ENCODE measurements around the gene NAXD. TPM values are rescaled to one million over a fixed set of nuclear protein-coding genes. Genes with fewer than 3 reads are reported as not detected.
A peak's percentile ranks its signal among the peaks of the same experiment; 100 is the strongest.

Gene NAXD
- total and polyA plus RNA-seq, 10 of the 15 experiments (the other 5 are each of a cell fraction or from before 2014, with no cell fraction given) = 1.5 to 36.2 (median 23.8) TPM

DNA sequence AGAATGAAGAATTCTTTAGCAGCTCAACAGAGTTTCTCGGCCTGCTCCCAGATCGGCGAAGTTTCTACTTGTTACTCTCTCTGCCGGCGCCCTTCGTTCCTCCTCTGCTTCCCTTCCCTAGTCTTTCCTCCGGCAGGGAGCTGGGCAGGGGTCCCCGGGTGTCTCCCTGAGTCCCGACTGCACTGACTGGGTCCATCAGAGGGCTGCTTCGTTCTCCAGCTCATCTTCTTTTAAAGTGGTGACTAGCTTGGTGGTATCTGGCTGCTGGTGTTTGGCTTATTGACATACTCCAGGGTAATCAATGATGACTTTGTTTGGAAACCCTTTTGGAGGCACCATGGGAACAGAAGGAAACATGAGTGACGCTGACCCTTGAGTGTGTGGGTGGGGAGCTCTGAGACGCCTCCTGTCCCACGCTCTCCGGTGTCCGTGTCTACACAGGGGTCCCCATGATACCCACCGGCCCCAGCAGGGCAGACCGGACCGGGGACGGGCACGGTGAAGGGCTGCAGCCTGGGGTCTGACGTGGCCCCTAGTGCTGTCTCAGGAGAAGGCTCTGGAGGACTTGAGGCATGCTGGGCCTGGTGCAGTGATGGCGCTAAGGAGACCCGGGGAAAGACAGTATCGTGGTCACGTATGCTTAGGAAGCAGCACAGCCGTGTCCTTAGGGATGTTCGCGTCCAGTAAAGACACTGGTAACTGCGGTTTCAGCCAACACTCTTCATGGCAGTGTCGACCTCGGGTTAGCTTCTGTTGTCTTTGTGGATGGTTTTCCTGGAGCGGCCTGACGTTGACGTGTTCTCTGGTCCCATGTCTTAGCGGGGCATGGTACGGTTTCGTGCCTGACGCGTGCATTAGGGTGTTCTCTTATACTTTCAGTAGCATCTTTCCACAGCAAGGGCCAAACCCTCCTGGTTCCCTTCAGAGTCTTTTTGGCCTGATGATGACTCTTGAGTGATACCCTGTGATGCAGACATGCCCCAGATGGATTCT lies 23.8 kb downstream of the NAXD start:
- FAIRE-seq (no peak), ATAC-seq (no peak), DNase-seq (ENCODE audit: low read depth, low spot score) (no peak)
- RAD21 ChIA-PET (ENCODE audit: unreplicated experiment) = interaction anchor here (1.0 kb wide), 1 partner anchor 183 kb away, joined by 3 read pairs; no protein-coding TSS in a partner anchor
- H3K27ac ChIP-seq (ENCODE audit: control insufficient read depth, insufficient read depth) = no peak overlapping the region
- H3K4me2 ChIP-seq (ENCODE audit: control insufficient read depth, insufficient read depth) = no peak overlapping the region
- H3K79me2 ChIP-seq (ENCODE audit: control insufficient read depth, insufficient read depth, low read length) = no peaks in the 10 kb centered on the region
- POLR2A ChIA-PET = interaction anchor here (0.6 to 1.1 kb wide), 2 partner anchors 13 to 39 kb away, joined by 4 read pairs; no protein-coding TSS in a partner anchor
- H3K36me3 ChIP-seq (ENCODE audit: control insufficient read depth in 2 of 2, insufficient read depth in 2 of 2, low read length in 1 of 2) = peaks cover 48 to 54% of the 10 kb centered on the region in 2 experiments
- no peaks in the 10 kb centered on the region for H3K27me3 ChIP-seq (replicated peaks in 1 of 2; ENCODE audit: control insufficient read depth in 2 of 2, insufficient read depth in 2 of 2, low read length in 1 of 2)
- H3K9me3 ChIP-seq (replicated peaks; ENCODE audit: control insufficient read depth, insufficient read depth, low read length) = no peaks in the 10 kb centered on the region
- no peaks in the 10 kb centered on the region; the same call in 1 of the 2 replicates for H4K20me1 ChIP-seq (ENCODE audit: control insufficient read depth, insufficient read depth)
- in situ Hi-C loops (cut with MboI) (no loop called here), intact Hi-C loops (cut with micrococcal nuclease; ENCODE audit: unreplicated experiment) (no loop called here)
- TSS peak; percentile 26 for BruUV-seq (replicated peaks)
- SMC1A ChIA-PET (ENCODE audit: uncharacterized antibody, unreplicated experiment) = interaction anchor here (0.7 to 1.6 kb wide), 8 partner anchors 9 to 237 kb away, joined by 3 to 5 read pairs (median 3); no protein-coding TSS in a partner anchor
- no peak overlapping the region for H3K9ac ChIP-seq (ENCODE audit: control insufficient read depth, insufficient read depth, low read length)
- no peak overlapping the region for H3K4me3 ChIP-seq
- no peak overlapping the region for H2AFZ ChIP-seq (ENCODE audit: control insufficient read depth, low read depth, low read length)
- no peak for TF ChIP-seq HDAC2 (IDR thresholded peaks at IDR 0.05)
- TF ChIP-seq POLR2AphosphoS2 (IDR thresholded peaks at IDR 0.05; ENCODE audit: low read depth, low read length) = 0 out of 2 replicates have a peak, but pooled peaks have one; percentile 56
- 0 out of 2 replicates have a peak, but pooled peaks have one; percentile 58 for TF ChIP-seq POLR2AphosphoS5 (IDR thresholded peaks at IDR 0.05; ENCODE audit: low read length)
- TF ChIP-seq POLR2A (IDR thresholded peaks at IDR 0.05; ENCODE audit: low read depth, low read length) = peak; percentile 68
- TF ChIP-seq MTA3 (IDR thresholded peaks at IDR 0.05; ENCODE audit: borderline replicate concordance, low read length) = 0 out of 2 replicates have a peak, but pooled peaks have one; percentile 35
- H3K4me1 ChIP-seq (ENCODE audit: control insufficient read depth, insufficient read depth, low read length) = no peaks in the 10 kb centered on the region
- WGBS (ENCODE audit: insufficient coverage, insufficient replicate concordance, low lambda C conversion rate, missing lambda C conversion rate) = 97% methylated on average over 38 of the region's 39 CpGs
- CTCF ChIA-PET = interaction anchor here (1.0 to 1.1 kb wide), 2 partner anchors 180 to 183 kb away, joined by 3 to 5 read pairs; no protein-coding TSS in a partner anchor
